ENCODE results near the gene VOPP1. TPM values are rescaled to one million over a fixed set of nuclear protein-coding genes. Genes with fewer than 3 reads are reported as not detected.

VOPP1 gene
- total and polyA plus RNA-seq, 10 of the 15 experiments (the other 5 are each of a cell fraction or from before 2014, with no cell fraction given) = 32.8 to 206 (median 129) TPM

DNA sequence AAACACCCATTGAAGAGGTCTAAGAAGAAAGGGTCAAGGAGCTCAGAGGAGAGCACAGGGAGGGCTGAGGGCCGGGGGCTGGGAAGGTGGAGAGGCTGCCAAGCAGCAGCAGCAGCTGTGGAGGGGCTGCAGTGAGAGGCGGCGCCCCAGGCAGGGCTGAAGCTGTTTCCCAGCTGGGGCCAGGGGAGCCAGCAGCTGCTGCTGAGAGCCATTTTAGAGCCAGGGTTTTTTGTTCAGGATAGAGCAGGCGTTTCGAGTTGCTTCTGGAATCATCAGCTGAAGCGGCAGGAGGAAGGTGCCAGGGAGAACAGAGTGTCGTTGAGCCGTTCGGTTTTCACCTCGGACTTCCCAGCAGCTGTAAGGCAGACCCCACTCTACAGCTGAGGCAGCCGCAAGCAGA is 144.5 kb downstream of the VOPP1 start:
- in situ Hi-C loops (cut with MboI) = no loop called here
- no peak for DNase-seq (ENCODE audit: low read depth, low spot score)
- H3K79me2 ChIP-seq (ENCODE audit: control insufficient read depth, insufficient read depth, low read length) = no peaks in the 10 kb centered on the region
- H3K4me1 ChIP-seq (ENCODE audit: control insufficient read depth, insufficient read depth, low read length) = no peaks in the 10 kb centered on the region
- ChIA-PET POLR2A (no interaction called here), RAD21 (ENCODE audit: unreplicated experiment) (interaction anchor here (0.7 kb wide), 1 partner anchor 147 kb away, joined by 3 read pairs; no protein-coding TSS in a partner anchor), CTCF (interaction anchor here (0.9 to 3.0 kb wide), 3 partner anchors 12 to 148 kb away, joined by 3 to 12 read pairs (median 11); no protein-coding TSS in a partner anchor), SMC1A (ENCODE audit: uncharacterized antibody, unreplicated experiment) (interaction anchor here (0.6 to 2.5 kb wide), 3 partner anchors 12 to 166 kb away, joined by 3 to 9 read pairs (median 3); no protein-coding TSS in a partner anchor)
- intact Hi-C loops (cut with micrococcal nuclease; ENCODE audit: unreplicated experiment) = no loop called here
- TF ChIP-seq PML (IDR thresholded peaks at IDR 0.05; ENCODE audit: low read length) (no peak), SMARCA5 (IDR thresholded peaks at IDR 0.05) (no peak)
- no peak overlapping the region for H3K9ac ChIP-seq (ENCODE audit: control insufficient read depth, insufficient read depth, low read length)
- H4K20me1 ChIP-seq (ENCODE audit: control insufficient read depth, insufficient read depth) = no peaks in the 10 kb centered on the region
- ATAC-seq = no peak
- BruUV-seq (replicated peaks) = no TSS peak
- H3K27ac ChIP-seq (ENCODE audit: control insufficient read depth, insufficient read depth) = no peak overlapping the region
- 88% methylated on average over 10 of the region's 11 CpGs for WGBS (ENCODE audit: insufficient coverage, insufficient replicate concordance, low lambda C conversion rate, missing lambda C conversion rate)
- no peaks in the 10 kb centered on the region for H3K9me3 ChIP-seq (replicated peaks; ENCODE audit: control insufficient read depth, insufficient read depth, low read length)
- no peak overlapping the region for H3K4me2 ChIP-seq (ENCODE audit: control insufficient read depth, insufficient read depth)
- no peaks in the 10 kb centered on the region for H3K27me3 ChIP-seq (replicated peaks in 1 of 2; ENCODE audit: control insufficient read depth in 2 of 2, insufficient read depth in 2 of 2, low read length in 1 of 2)
- peaks cover 4 to 11% of the 10 kb centered on the region in 2 experiments; a peak in 3 of 4 replicates for H3K36me3 ChIP-seq (ENCODE audit: control insufficient read depth in 2 of 2, insufficient read depth in 2 of 2, low read length in 1 of 2)
- no peak overlapping the region for H3K4me3 ChIP-seq
- FAIRE-seq = no peak
- H2AFZ ChIP-seq (ENCODE audit: control insufficient read depth, low read depth, low read length) = no peak overlapping the region

DNA sequence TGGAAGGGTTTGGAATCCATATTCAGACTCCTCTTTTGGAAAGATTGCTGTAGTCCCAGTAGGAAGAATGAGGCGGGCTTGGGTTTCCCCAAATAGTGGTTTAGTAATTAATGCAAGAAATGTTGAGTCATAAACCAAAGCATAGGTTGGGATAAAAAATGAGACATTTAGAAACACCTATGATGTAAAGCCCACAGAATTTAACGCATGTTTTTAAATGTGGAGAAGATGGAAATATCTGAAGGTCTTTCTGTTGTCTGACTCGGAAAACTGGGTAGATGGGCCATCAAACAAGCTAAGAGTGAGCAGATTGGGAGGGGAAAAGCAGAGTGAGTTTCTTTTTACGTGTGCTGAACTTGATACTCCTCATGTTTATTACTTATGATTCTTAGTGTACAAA is 145.0 kb downstream of the VOPP1 start:
- H4K20me1 ChIP-seq (ENCODE audit: control insufficient read depth, insufficient read depth) = no peaks in the 10 kb centered on the region
- H3K4me2 ChIP-seq (ENCODE audit: control insufficient read depth, insufficient read depth) = no peak overlapping the region
- H3K27ac ChIP-seq (ENCODE audit: control insufficient read depth, insufficient read depth) = no peak overlapping the region
- BruUV-seq (replicated peaks) = no TSS peak
- H3K79me2 ChIP-seq (ENCODE audit: control insufficient read depth, insufficient read depth, low read length) = no peaks in the 10 kb centered on the region
- WGBS (ENCODE audit: insufficient coverage, insufficient replicate concordance, low lambda C conversion rate, missing lambda C conversion rate) = 21% methylated on average over 4 of the region's 4 CpGs
- no peaks in the 10 kb centered on the region for H3K9me3 ChIP-seq (replicated peaks; ENCODE audit: control insufficient read depth, insufficient read depth, low read length)
- SMC1A ChIA-PET (ENCODE audit: uncharacterized antibody, unreplicated experiment) = interaction anchor here (1.3 to 2.5 kb wide), 2 partner anchors 12 to 166 kb away, joined by 3 to 9 read pairs; no protein-coding TSS in a partner anchor
- CTCF ChIA-PET = interaction anchor here (1.7 to 3.0 kb wide), 2 partner anchors 12 to 148 kb away, joined by 11 to 12 read pairs; no protein-coding TSS in a partner anchor
- POLR2A ChIA-PET = no interaction called here
- no peak overlapping the region for H3K9ac ChIP-seq (ENCODE audit: control insufficient read depth, insufficient read depth, low read length)
- ATAC-seq (no peak), DNase-seq (ENCODE audit: low read depth, low spot score) (no peak), FAIRE-seq (no peak)
- H3K4me1 ChIP-seq (ENCODE audit: control insufficient read depth, insufficient read depth, low read length) = no peaks in the 10 kb centered on the region
- intact Hi-C loops (cut with micrococcal nuclease; ENCODE audit: unreplicated experiment) = no loop called here
- no peaks in the 10 kb centered on the region for H3K27me3 ChIP-seq (replicated peaks in 1 of 2; ENCODE audit: control insufficient read depth in 2 of 2, insufficient read depth in 2 of 2, low read length in 1 of 2)
- RAD21 ChIA-PET (ENCODE audit: unreplicated experiment) = interaction anchor here (0.7 kb wide), 1 partner anchor 147 kb away, joined by 3 read pairs; no protein-coding TSS in a partner anchor
- in situ Hi-C loops (cut with MboI) = no loop called here
- H3K36me3 ChIP-seq (ENCODE audit: control insufficient read depth in 2 of 2, insufficient read depth in 2 of 2, low read length in 1 of 2) = peaks cover 4 to 11% of the 10 kb centered on the region in 2 experiments; a peak in 3 of 4 replicates
- no peak overlapping the region for H3K4me3 ChIP-seq
- no peak overlapping the region for H2AFZ ChIP-seq (ENCODE audit: control insufficient read depth, low read depth, low read length)
- TF ChIP-seq IKZF2 (IDR thresholded peaks at IDR 0.05) = no peak
- TF ChIP-seq SUZ12 (IDR thresholded peaks at IDR 0.05; ENCODE audit: unreplicated experiment) = no peak
- TF ChIP-seq, protein P1, sequence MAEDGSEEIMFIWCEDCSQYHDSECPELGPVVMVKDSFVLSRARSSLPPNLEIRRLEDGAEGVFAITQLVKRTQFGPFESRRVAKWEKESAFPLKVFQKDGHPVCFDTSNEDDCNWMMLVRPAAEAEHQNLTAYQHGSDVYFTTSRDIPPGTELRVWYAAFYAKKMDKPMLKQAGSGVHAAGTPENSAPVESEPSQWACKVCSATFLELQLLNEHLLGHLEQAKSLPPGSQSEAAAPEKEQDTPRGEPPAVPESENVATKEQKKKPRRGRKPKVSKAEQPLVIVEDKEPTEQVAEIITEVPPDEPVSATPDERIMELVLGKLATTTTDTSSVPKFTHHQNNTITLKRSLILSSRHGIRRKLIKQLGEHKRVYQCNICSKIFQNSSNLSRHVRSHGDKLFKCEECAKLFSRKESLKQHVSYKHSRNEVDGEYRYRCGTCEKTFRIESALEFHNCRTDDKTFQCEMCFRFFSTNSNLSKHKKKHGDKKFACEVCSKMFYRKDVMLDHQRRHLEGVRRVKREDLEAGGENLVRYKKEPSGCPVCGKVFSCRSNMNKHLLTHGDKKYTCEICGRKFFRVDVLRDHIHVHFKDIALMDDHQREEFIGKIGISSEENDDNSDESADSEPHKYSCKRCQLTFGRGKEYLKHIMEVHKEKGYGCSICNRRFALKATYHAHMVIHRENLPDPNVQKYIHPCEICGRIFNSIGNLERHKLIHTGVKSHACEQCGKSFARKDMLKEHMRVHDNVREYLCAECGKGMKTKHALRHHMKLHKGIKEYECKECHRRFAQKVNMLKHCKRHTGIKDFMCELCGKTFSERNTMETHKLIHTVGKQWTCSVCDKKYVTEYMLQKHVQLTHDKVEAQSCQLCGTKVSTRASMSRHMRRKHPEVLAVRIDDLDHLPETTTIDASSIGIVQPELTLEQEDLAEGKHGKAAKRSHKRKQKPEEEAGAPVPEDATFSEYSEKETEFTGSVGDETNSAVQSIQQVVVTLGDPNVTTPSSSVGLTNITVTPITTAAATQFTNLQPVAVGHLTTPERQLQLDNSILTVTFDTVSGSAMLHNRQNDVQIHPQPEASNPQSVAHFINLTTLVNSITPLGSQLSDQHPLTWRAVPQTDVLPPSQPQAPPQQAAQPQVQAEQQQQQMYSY (CRISPR knock-in tag; IDR thresholded peaks at IDR 0.05) = no peak
- TF ChIP-seq, protein P2, sequence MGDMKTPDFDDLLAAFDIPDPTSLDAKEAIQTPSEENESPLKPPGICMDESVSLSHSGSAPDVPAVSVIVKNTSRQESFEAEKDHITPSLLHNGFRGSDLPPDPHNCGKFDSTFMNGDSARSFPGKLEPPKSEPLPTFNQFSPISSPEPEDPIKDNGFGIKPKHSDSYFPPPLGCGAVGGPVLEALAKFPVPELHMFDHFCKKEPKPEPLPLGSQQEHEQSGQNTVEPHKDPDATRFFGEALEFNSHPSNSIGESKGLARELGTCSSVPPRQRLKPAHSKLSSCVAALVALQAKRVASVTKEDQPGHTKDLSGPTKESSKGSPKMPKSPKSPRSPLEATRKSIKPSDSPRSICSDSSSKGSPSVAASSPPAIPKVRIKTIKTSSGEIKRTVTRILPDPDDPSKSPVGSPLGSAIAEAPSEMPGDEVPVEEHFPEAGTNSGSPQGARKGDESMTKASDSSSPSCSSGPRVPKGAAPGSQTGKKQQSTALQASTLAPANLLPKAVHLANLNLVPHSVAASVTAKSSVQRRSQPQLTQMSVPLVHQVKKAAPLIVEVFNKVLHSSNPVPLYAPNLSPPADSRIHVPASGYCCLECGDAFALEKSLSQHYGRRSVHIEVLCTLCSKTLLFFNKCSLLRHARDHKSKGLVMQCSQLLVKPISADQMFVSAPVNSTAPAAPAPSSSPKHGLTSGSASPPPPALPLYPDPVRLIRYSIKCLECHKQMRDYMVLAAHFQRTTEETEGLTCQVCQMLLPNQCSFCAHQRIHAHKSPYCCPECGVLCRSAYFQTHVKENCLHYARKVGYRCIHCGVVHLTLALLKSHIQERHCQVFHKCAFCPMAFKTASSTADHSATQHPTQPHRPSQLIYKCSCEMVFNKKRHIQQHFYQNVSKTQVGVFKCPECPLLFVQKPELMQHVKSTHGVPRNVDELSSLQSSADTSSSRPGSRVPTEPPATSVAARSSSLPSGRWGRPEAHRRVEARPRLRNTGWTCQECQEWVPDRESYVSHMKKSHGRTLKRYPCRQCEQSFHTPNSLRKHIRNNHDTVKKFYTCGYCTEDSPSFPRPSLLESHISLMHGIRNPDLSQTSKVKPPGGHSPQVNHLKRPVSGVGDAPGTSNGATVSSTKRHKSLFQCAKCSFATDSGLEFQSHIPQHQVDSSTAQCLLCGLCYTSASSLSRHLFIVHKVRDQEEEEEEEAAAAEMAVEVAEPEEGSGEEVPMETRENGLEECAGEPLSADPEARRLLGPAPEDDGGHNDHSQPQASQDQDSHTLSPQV (IDR thresholded peaks at IDR 0.05) = no peak
- no peak for TF ChIP-seq SMAD5 (IDR thresholded peaks at IDR 0.05; ENCODE audit: low read depth)
- no peak for TF ChIP-seq PAX8 (IDR thresholded peaks at IDR 0.05)
- TF ChIP-seq STAT3 (IDR thresholded peaks at IDR 0.05; ENCODE audit: low read depth, low read length) = no peak
- no peak for TF ChIP-seq HDAC6 (IDR thresholded peaks at IDR 0.05; ENCODE audit: unreplicated experiment)
